Fibroblast of lung (primary cell): ENCODE results near the gene DLL1. TPM values are rescaled to one million over a fixed set of nuclear protein-coding genes. Genes with fewer than 3 reads are reported as not detected.

Experiments
- DNase-seq, 2 donors: peaks; one replicate each; pipeline versions ENCODE4 v3.0.0 to v3.0.0-alpha.2; 2010; ENCODE audit warnings: low read depth in 2 of 2
- H2AFZ ChIP-seq: 2 replicates; pipeline ENCODE4 v1.5.1; 2012; ENCODE audit warnings: low read length, control low read depth, inconsistent platforms
- H3K27ac ChIP-seq: 2 replicates; pipeline ENCODE4 v1.5.1; 2011; ENCODE audit warnings: low read length, control low read depth; ENCODE audit not compliant: insufficient read depth
- H3K27me3 ChIP-seq: 2 replicates; pipeline ENCODE4 v1.5.1; 2011; ENCODE audit warnings: mild to moderate bottlenecking, low read length; ENCODE audit not compliant: control insufficient read depth, insufficient read depth
- H3K36me3 ChIP-seq: 2 replicates; pipeline ENCODE4 v1.5.1; 2011; ENCODE audit warnings: low read length; ENCODE audit not compliant: control insufficient read depth, insufficient read depth
- H3K4me1 ChIP-seq: 2 replicates; pipeline ENCODE4 v1.5.1; 2011; ENCODE audit warnings: low read length; ENCODE audit not compliant: control insufficient read depth, insufficient read depth; ENCODE audit errors: extremely low read depth
- H3K4me2 ChIP-seq: 2 replicates; pipeline ENCODE4 v1.5.1; 2011; ENCODE audit warnings: low read length, control low read depth; ENCODE audit not compliant: insufficient read depth; ENCODE audit errors: extremely low read depth
- H3K4me3 ChIP-seq, 4 experiments: fragments of 200-600 bp in 1 of 4; sonication (generic) in 1 of 4; replicated peaks in 1 of 4; 2 replicates each; pipeline ENCODE4 v1.5.1; 2011 to 2016; ENCODE audit warnings: low read length in 4 of 4, low read depth in 3 of 4, mild to moderate bottlenecking in 3 of 4, control low read depth in 2 of 4, inconsistent platforms in 1 of 4, mixed read lengths in 1 of 4; ENCODE audit not compliant: insufficient read depth in 1 of 4; ENCODE audit errors: control extremely low read depth in 1 of 4
- H3K79me2 ChIP-seq: 2 replicates; pipeline ENCODE4 v1.5.1; 2012; ENCODE audit warnings: mild to moderate bottlenecking, low read length, inconsistent platforms; ENCODE audit not compliant: control insufficient read depth, insufficient read depth
- H3K9ac ChIP-seq: 2 replicates; pipeline ENCODE4 v1.5.1; 2011; ENCODE audit warnings: mild to moderate bottlenecking, low read length, control low read depth; ENCODE audit not compliant: insufficient read depth
- H3K9me3 ChIP-seq: 2 replicates; pipeline ENCODE4 v1.5.1; 2012; ENCODE audit warnings: low read depth, low read length; ENCODE audit not compliant: control insufficient read depth, insufficient read depth
- H4K20me1 ChIP-seq: 2 replicates; pipeline ENCODE4 v1.5.1; 2011; ENCODE audit warnings: low read length; ENCODE audit not compliant: control insufficient read depth, insufficient read depth; ENCODE audit errors: extremely low read depth
- EZH2 ChIP-seq: IDR thresholded peaks from 2 replicates; pipeline ENCODE4 v1.5.1; 2012; ENCODE audit warnings: low read length, control low read depth, mild to moderate bottlenecking; ENCODE audit errors: missing control alignments
- polyA plus RNA-seq, 2 donors: library from polyadenylated mRNA; depleted of rRNA in 1 of 2; stranded (reverse) in 1 of 2; unstranded in 1 of 2; fragments of >200 nt; gene quantifications; 2 replicates each; pipeline ENCODE4 v1.2.1, GENCODE V29; 2011 to 2012; ENCODE audit warnings: missing spikeins in 1 of 2
- total RNA-seq: library from RNA; depleted of rRNA; stranded (reverse); fragments of >200 nt; gene quantifications from 2 replicates; pipeline ENCODE4 v1.2.1, GENCODE V29; 2014
- TF ChIP-seq, protein P1 (sequence below), 2 donors: IDR thresholded peaks in 1 of 2; conservative IDR thresholded peaks in 1 of 2; 1 replicate in 1 of 2; 2 replicates in 1 of 2; pipeline ENCODE4 v1.5.1; 2011 to 2012; ENCODE audit warnings: low read length in 2 of 2, control low read depth in 1 of 2, inconsistent platforms in 1 of 2, low read depth in 1 of 2, mild to moderate bottlenecking in 1 of 2

DLL1 gene
- total and polyA plus RNA-seq, 2 donors (not counting 1 experiment from before 2014, with no cell fraction given), result 0.69 to 12.4 TPM

- TF ChIP-seq, protein P1, sequence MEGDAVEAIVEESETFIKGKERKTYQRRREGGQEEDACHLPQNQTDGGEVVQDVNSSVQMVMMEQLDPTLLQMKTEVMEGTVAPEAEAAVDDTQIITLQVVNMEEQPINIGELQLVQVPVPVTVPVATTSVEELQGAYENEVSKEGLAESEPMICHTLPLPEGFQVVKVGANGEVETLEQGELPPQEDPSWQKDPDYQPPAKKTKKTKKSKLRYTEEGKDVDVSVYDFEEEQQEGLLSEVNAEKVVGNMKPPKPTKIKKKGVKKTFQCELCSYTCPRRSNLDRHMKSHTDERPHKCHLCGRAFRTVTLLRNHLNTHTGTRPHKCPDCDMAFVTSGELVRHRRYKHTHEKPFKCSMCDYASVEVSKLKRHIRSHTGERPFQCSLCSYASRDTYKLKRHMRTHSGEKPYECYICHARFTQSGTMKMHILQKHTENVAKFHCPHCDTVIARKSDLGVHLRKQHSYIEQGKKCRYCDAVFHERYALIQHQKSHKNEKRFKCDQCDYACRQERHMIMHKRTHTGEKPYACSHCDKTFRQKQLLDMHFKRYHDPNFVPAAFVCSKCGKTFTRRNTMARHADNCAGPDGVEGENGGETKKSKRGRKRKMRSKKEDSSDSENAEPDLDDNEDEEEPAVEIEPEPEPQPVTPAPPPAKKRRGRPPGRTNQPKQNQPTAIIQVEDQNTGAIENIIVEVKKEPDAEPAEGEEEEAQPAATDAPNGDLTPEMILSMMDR (conservative IDR thresholded peaks at IDR 0.05 in 1 of 2, IDR thresholded peaks at IDR 0.05 in 1 of 2; ENCODE audit: low read depth in 1 of 2, low read length in 2 of 2), result no peak
- no peaks in the 10 kb centered on the region for H3K79me2 ChIP-seq
- H3K4me3 ChIP-seq, result no peak overlapping the region
- H3K27ac ChIP-seq, result no peak overlapping the region
- no peaks in the 10 kb centered on the region for H3K4me1 ChIP-seq
- no peak overlapping the region for H3K9ac ChIP-seq
- no peaks in the 10 kb centered on the region for H4K20me1 ChIP-seq
- no peak overlapping the region for H2AFZ ChIP-seq
- no peaks in the 10 kb centered on the region for H3K27me3 ChIP-seq
- H3K9me3 ChIP-seq, result no peaks in the 10 kb centered on the region
- no peak overlapping the region for H3K4me2 ChIP-seq
- no peaks in the 10 kb centered on the region for H3K36me3 ChIP-seq
- no peak for DNase-seq
Observed at GRCh38 chr6:170253226-170253909, 37.5 kb downstream of the DLL1 start.

GRCh38 chr6:170251776-170252571, 38.9 kb downstream of the DLL1 start:
- no peak for TF ChIP-seq EZH2
- TF ChIP-seq, protein P1 (conservative IDR thresholded peaks at IDR 0.05 in 1 of 2, IDR thresholded peaks at IDR 0.05 in 1 of 2; ENCODE audit: low read depth in 1 of 2, low read length in 2 of 2), result no peak
- H3K9me3 ChIP-seq, result no peaks in the 10 kb centered on the region
- H3K79me2 ChIP-seq, result no peaks in the 10 kb centered on the region
- no peak overlapping the region for H2AFZ ChIP-seq
- H3K4me2 ChIP-seq, result no peak overlapping the region
- H3K4me1 ChIP-seq, result no peaks in the 10 kb centered on the region
- H3K27ac ChIP-seq, result no peak overlapping the region
- no peaks in the 10 kb centered on the region for H4K20me1 ChIP-seq
- H3K36me3 ChIP-seq, result no peaks in the 10 kb centered on the region
- H3K27me3 ChIP-seq, result no peaks in the 10 kb centered on the region
- no peak overlapping the region for H3K9ac ChIP-seq
- DNase-seq, result no peak
- no peak overlapping the region for H3K4me3 ChIP-seq

GRCh38 chr6:170250981-170251775, 39.7 kb downstream of the DLL1 start:
- Histone ChIP-seq H2AFZ (no peak overlapping the region), H3K36me3 (no peaks in the 10 kb centered on the region), H3K27me3 (no peaks in the 10 kb centered on the region), H3K79me2 (no peaks in the 10 kb centered on the region), H3K27ac (no peak overlapping the region), H3K9ac (no peak overlapping the region), H3K4me2 (no peak overlapping the region), H3K4me1 (no peaks in the 10 kb centered on the region), H4K20me1 (no peaks in the 10 kb centered on the region), H3K4me3 (no peak overlapping the region), H3K9me3 (no peaks in the 10 kb centered on the region)
- TF ChIP-seq EZH2, result no peak
- TF ChIP-seq, protein P1 (conservative IDR thresholded peaks at IDR 0.05 in 1 of 2, IDR thresholded peaks at IDR 0.05 in 1 of 2; ENCODE audit: low read depth in 1 of 2, low read length in 2 of 2), result no peak
- DNase-seq, result no peak
